ENCODE results near the gene LLGL2. TPM values are rescaled to one million over a fixed set of nuclear protein-coding genes. Genes with fewer than 3 reads are reported as not detected.

The LLGL2 gene
- total RNA-seq, 6 experiments from 2014 or later, result 0.14 to 0.55 (median 0.46) TPM

DNA sequence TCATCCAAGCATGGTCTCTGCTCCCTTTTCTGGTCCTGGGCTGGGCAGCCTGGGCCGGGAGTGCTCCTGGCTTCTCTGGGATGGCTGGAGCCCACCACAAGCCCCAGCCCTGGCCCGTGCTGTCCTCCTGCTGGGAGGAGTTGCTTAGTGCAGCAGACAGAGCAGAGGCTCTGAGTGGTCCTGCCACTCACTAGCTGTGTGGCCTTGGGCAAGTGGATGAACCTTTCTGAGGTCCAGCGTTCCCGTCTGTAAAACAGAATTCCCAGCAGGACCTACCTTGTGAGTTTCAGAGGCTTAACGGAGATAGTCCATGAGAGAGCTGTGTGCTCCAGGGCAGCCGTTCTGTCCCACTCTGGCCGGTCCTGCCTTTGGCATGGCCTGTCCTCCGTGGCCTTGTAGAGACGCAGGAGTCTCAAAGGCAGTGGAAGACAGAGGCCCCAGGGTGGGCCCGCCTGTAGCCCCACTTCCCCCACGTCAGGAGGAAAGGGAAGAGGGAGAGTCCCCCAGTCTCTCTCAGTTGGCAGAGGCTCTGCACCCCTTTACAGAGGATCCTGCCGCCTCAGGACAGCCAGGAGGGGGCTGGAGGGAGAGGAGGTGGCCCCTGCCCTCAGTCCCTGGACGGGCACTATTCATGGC, 69.9 kb downstream of the LLGL2 start:
- no peaks in the 10 kb centered on the region for H3K9me3 Mint-ChIP-seq
- H3K27ac Mint-ChIP-seq, result no peak overlapping the region
- no peaks in the 10 kb centered on the region for H3K36me3 Mint-ChIP-seq (ENCODE audit: low read depth)
- DNase-seq, result no peak
- no peaks in the 10 kb centered on the region for H3K4me1 Mint-ChIP-seq (ENCODE audit: low read depth)
- no peak overlapping the region for H3K4me3 Mint-ChIP-seq
- peaks cover 18% of the 10 kb centered on the region for H3K27me3 Mint-ChIP-seq (ENCODE audit: insufficient read depth)
- TF ChIP-seq, protein P1, sequence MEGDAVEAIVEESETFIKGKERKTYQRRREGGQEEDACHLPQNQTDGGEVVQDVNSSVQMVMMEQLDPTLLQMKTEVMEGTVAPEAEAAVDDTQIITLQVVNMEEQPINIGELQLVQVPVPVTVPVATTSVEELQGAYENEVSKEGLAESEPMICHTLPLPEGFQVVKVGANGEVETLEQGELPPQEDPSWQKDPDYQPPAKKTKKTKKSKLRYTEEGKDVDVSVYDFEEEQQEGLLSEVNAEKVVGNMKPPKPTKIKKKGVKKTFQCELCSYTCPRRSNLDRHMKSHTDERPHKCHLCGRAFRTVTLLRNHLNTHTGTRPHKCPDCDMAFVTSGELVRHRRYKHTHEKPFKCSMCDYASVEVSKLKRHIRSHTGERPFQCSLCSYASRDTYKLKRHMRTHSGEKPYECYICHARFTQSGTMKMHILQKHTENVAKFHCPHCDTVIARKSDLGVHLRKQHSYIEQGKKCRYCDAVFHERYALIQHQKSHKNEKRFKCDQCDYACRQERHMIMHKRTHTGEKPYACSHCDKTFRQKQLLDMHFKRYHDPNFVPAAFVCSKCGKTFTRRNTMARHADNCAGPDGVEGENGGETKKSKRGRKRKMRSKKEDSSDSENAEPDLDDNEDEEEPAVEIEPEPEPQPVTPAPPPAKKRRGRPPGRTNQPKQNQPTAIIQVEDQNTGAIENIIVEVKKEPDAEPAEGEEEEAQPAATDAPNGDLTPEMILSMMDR (IDR thresholded peaks at IDR 0.05), result no peak

DNA sequence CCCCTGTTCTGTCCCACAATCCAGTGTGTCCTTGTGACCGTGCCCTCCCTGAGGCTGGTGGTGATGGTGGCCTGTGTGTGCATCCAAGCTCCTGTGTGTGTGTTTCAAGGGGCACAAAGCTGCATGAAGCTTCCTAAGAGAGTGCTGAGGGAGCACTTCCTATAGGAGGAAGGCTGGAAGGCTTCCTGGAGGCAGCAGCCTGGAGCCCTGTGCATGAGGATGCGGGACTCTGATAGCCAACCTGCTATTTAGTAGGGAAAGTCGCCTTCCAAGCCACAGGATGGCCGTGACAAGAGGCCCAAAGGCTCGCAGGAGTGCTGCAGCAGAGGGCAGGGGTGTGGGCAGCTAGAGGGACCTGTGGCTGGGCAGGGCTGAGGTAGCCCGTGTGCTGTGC, 70.4 kb downstream of the LLGL2 start:
- no peak overlapping the region for H3K4me3 Mint-ChIP-seq
- H3K36me3 Mint-ChIP-seq (ENCODE audit: low read depth), result no peaks in the 10 kb centered on the region
- H3K27ac Mint-ChIP-seq, result no peak overlapping the region
- H3K4me1 Mint-ChIP-seq (ENCODE audit: low read depth), result no peaks in the 10 kb centered on the region
- no peaks in the 10 kb centered on the region for H3K9me3 Mint-ChIP-seq
- TF ChIP-seq, protein P1 (IDR thresholded peaks at IDR 0.05), result no peak
- no peak for DNase-seq
- peaks cover 18% of the 10 kb centered on the region for H3K27me3 Mint-ChIP-seq (ENCODE audit: insufficient read depth)

DNA sequence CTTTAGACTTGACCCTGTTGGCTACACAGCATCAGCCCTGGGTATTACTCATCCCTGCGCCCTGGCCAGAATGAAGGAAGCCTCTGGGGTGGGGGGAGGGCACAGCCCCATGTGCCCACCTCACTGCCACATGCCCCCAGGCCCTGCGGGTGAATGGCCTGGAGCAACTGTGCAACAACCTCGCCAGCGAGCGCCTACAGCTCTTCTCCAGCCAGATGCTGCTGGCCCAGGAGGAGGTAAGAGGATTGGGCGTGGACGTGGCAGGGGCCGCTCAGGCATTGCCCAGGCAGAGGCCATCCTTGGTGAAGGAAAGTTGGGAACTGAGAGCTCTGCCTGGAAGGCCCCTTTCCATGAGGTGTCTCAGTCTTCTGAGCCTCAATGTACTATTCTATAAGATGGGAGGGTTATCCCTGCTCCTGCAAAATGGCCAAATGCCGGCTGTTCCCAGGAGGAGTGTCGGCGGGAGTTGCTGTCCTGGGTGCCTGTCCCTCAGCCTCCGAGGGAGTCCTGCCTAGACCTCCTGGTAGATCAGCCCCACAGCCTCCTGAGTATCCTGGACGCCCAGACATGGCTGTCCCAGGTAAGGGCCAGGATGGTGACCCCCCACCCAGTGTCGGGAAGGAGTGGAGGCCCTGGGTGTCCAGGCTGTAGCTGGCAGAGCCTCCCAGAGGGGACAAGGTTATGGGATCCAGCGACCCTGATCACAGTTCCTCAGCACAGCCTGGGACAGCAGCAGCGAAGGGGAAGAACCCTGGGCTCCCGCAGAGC, 71.0 kb downstream of the LLGL2 start:
- TF ChIP-seq, protein P1 (IDR thresholded peaks at IDR 0.05), result no peak
- H3K4me1 Mint-ChIP-seq (ENCODE audit: low read depth), result no peaks in the 10 kb centered on the region
- H3K27ac Mint-ChIP-seq, result no peak overlapping the region
- no peak overlapping the region for H3K4me3 Mint-ChIP-seq
- DNase-seq, result no peak
- no peaks in the 10 kb centered on the region for H3K36me3 Mint-ChIP-seq (ENCODE audit: low read depth)
- no peaks in the 10 kb centered on the region for H3K9me3 Mint-ChIP-seq
- peaks cover 19% of the 10 kb centered on the region for H3K27me3 Mint-ChIP-seq (ENCODE audit: insufficient read depth)

DNA sequence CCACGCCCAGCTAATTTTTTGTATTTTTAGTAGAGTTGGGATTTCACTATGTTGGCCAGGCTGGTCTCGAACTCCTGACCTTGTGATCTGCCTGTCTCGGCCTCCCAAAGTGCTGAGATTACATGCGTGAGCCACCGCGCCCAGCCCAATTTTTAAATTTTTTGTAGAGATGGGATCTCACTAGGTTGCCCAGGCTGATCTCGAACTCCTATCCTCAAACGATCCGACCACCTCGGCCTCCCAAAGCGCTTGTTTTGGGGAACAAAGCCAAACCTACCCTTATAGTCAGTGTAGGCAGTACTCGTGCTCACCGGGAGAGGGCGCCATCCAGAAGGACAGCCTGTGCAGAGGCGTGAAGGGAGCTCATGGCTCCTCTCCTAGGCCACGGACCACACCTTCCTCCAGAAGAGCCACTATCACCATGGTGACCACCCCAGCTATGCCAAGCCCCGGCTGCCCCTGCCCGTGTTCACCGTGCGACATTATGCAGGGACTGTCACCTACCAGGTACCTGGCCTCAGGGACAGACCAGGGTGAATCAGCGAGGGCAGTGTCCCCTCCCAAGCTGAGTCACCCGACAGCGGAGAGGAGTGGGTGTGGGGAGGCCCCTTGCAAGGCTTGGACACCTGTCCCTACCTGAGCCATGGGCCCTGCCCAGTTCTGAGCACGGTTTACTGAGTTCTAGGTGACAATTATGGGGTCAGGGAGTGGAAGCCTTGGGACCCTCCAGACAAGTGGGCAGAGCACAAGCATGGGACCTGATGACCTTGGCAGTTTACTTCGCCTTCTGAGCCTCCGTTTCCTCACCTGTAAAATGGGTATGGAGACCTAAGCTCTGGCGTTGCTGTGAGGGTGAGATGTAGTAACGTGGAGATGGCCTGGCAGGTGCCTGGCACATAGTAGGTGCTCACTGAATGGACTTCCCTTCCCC, 75.8 kb downstream of the LLGL2 start:
- Mint-ChIP-seq H3K4me1 (ENCODE audit: low read depth) (no peaks in the 10 kb centered on the region; the same call in 1 of the 2 replicates), H3K4me3 (no peak overlapping the region), H3K9me3 (no peaks in the 10 kb centered on the region), H3K27ac (no peak overlapping the region), H3K27me3 (ENCODE audit: insufficient read depth) (peaks cover 21% of the 10 kb centered on the region), H3K36me3 (ENCODE audit: low read depth) (no peaks in the 10 kb centered on the region)
- TF ChIP-seq, protein P1 (IDR thresholded peaks at IDR 0.05), result peak; percentile 80
- peak; percentile 14 for DNase-seq

DNA sequence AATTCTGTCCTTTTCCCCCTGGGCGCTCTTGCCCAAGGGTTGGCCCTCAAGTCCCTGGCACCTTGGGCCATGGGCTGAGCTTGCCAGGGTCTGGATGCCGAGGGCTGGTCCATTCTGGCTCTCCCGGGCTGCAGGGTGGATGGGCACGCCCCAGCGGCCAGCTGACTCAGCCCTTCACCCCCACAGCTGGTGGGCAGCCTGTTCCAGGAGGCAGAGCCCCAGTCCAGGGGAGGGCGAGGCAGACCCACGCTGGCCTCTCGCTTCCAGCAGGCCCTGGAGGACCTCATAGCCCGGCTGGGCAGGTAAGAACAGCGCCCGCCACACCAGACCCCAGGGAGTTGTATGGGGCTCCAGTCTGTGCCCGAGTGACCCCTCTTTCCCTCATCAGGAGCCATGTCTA, 77.1 kb downstream of the LLGL2 start:
- H3K4me3 Mint-ChIP-seq, result no peak overlapping the region
- no peak overlapping the region for H3K27ac Mint-ChIP-seq
- no peak for DNase-seq
- no peaks in the 10 kb centered on the region for H3K36me3 Mint-ChIP-seq (ENCODE audit: low read depth)
- H3K27me3 Mint-ChIP-seq (ENCODE audit: insufficient read depth), result peaks cover 17% of the 10 kb centered on the region
- no peaks in the 10 kb centered on the region for H3K9me3 Mint-ChIP-seq
- TF ChIP-seq, protein P1 (IDR thresholded peaks at IDR 0.05), result no peak
- no peaks in the 10 kb centered on the region; the same call in 1 of the 2 replicates for H3K4me1 Mint-ChIP-seq (ENCODE audit: low read depth)

All from HFFc6 (cell line).